HepG2 (cell line): ENCODE measurements around the gene C3orf38. TPM values are rescaled to one million over a fixed set of nuclear protein-coding genes. Genes with fewer than 3 reads are reported as not detected.

Source experiments
- ATAC-seq: fragments of 200-7000 bp; cut with Tn5 transposase; 3 replicates; pipeline ENCODE4 v1.9.1; 2020; ENCODE audit warnings: mild to moderate bottlenecking, moderate library complexity
- BruUV-seq: library from RNA; stranded (reverse); fragments of 400-500 nt; replicated peaks from 2 replicates; lab custom pipeline; 2021; lab: Mats Ljungman, UMichigan
- CTCF ChIA-PET: fragments of 300-600 bp; formaldehyde crosslinking; extraction: SDS; loops from one replicate; lab custom pipeline; 2021; ENCODE audit warnings: low total read pairs, inconsistent platforms, low intra/inter-chr PET ratio; lab: Yijun Ruan, JAX
- POLR2A ChIA-PET: fragments of 350-600 bp; sonication (Branson Sonifier 250); formaldehyde crosslinking; loops from one replicate; lab custom pipeline; 2020; ENCODE audit warnings: antibody characterized with exemption, inconsistent platforms; lab: Yijun Ruan, JAX
- DNase-seq: peaks from one replicate; pipeline ENCODE4 v3.0.0-alpha.2; 2015; ENCODE audit warnings: low spot score
- FAIRE-seq: peaks from 3 replicates; lab custom pipeline; 2011; peaks lifted over from hg19 to GRCh38; lab: Jason Lieb, UNC
- H2AFZ ChIP-seq: one replicate; pipeline ENCODE4 v1.6.1; 2011; ENCODE audit warnings: low read length, inconsistent platforms
- H3K27ac ChIP-seq: fragments of 300-600 bp; 3 replicates; pipeline ENCODE4 v1.8.0; 2011; ENCODE audit warnings: mixed run types, mild to moderate bottlenecking, mixed read lengths, low read length, inconsistent platforms; ENCODE audit not compliant: insufficient read depth; ENCODE audit errors: extremely low read length
- H3K27me3 ChIP-seq, 2 experiments: fragments of 200-600 bp in 1 of 2; 2 replicates in 1 of 2; 3 replicates in 1 of 2; pipeline versions ENCODE4 v1.6.0 to v1.8.0; 2011; ENCODE audit warnings: low read length in 2 of 2, mild to moderate bottlenecking in 2 of 2, moderate library complexity in 2 of 2, inconsistent platforms in 1 of 2; ENCODE audit not compliant: insufficient read depth in 2 of 2, control insufficient read depth in 1 of 2
- H3K36me3 ChIP-seq, 2 experiments: fragments of 200-600 bp in 1 of 2; replicated peaks in 1 of 2; 2 replicates in 1 of 2; 3 replicates in 1 of 2; pipeline versions ENCODE4 v1.5.1 to v1.8.0; 2011; ENCODE audit warnings: low read length in 2 of 2, inconsistent platforms in 1 of 2; ENCODE audit not compliant: insufficient read depth in 2 of 2, control insufficient read depth in 1 of 2
- H3K4me1 ChIP-seq: 2 replicates; pipeline ENCODE4 v1.5.1; 2012; ENCODE audit warnings: low read length, inconsistent platforms; ENCODE audit not compliant: insufficient read depth
- H3K4me2 ChIP-seq: 2 replicates; pipeline ENCODE4 v1.6.0; 2011; ENCODE audit warnings: low read depth, low read length, inconsistent platforms
- H3K4me3 ChIP-seq, 3 experiments: fragments of 200-600 bp in 1 of 3; sonication (generic), shearing (Covaris generic) in 1 of 3; replicated peaks in 1 of 3; 2 replicates each; pipeline ENCODE4 v1.5.1; 2011 to 2016; ENCODE audit warnings: low read length in 3 of 3, inconsistent platforms in 2 of 3, low read depth in 2 of 3, mild to moderate bottlenecking in 2 of 3, control low read depth in 1 of 3, mixed read lengths in 1 of 3; ENCODE audit not compliant: insufficient read depth in 1 of 3
- H3K79me2 ChIP-seq: one replicate; pipeline ENCODE4 v1.6.1; 2011; ENCODE audit warnings: low read length, inconsistent platforms; ENCODE audit not compliant: insufficient read depth
- H3K9ac ChIP-seq: 2 replicates; pipeline ENCODE4 v1.6.0; 2011; ENCODE audit warnings: mild to moderate bottlenecking, low read depth, low read length, inconsistent platforms; ENCODE audit not compliant: insufficient read depth
- H3K9me3 ChIP-seq: 2 replicates; pipeline ENCODE4 v1.5.1; 2012; ENCODE audit warnings: mild to moderate bottlenecking, low read length
- H4K20me1 ChIP-seq: 2 replicates; pipeline ENCODE4 v1.6.0; 2011; ENCODE audit warnings: inconsistent platforms, mild to moderate bottlenecking, low read length, moderate library complexity; ENCODE audit not compliant: insufficient read depth
- AGO2 ChIP-seq: fragments of 200-400 bp; formaldehyde crosslinking; optimal IDR thresholded peaks from 2 replicates; pipeline ENCODE3; 2017; ENCODE audit warnings: mild to moderate bottlenecking, low read depth, low read length, moderate library complexity
- BRD4 ChIP-seq: sonication (generic); formaldehyde crosslinking; IDR thresholded peaks from 2 replicates; pipeline ENCODE4 v1.4.0; 2020; ENCODE audit warnings: missing genetic modification reagents
- CTCF ChIP-seq: sonication (generic); formaldehyde crosslinking; IDR thresholded peaks from 2 replicates; pipeline ENCODE4 v1.5.0; 2020; ENCODE audit warnings: mild to moderate bottlenecking, missing genetic modification reagents, moderate library complexity
- FOSL2 ChIP-seq: sonication (generic); formaldehyde crosslinking; IDR thresholded peaks from 2 replicates; pipeline ENCODE4 v1.4.0; 2020; ENCODE audit warnings: missing genetic modification reagents
- FOXO1 ChIP-seq: sonication (generic); formaldehyde crosslinking; IDR thresholded peaks from 2 replicates; pipeline ENCODE4 v1.4.0; 2020; ENCODE audit warnings: missing genetic modification reagents
- HOXA5 ChIP-seq: sonication (generic); formaldehyde crosslinking; IDR thresholded peaks from 2 replicates; pipeline ENCODE4 v1.4.0; 2020; ENCODE audit warnings: missing genetic modification reagents
- POLR2G ChIP-seq: fragments of 200-400 bp; formaldehyde crosslinking; IDR thresholded peaks from 2 replicates; pipeline ENCODE4 v1.6.1; 2018; ENCODE audit warnings: mild to moderate bottlenecking, low read depth, low read length, moderate library complexity
- RAD21 ChIP-seq: fragments of 450-650 bp; formaldehyde crosslinking; IDR thresholded peaks from 2 replicates; pipeline ENCODE4 v1.5.0; 2020; ENCODE audit warnings: mild to moderate bottlenecking
- SIX1 ChIP-seq: sonication (generic); formaldehyde crosslinking; IDR thresholded peaks from 2 replicates; pipeline ENCODE4 v1.4.0; 2020; ENCODE audit warnings: missing genetic modification reagents, borderline replicate concordance
- SMC3 ChIP-seq: IDR thresholded peaks from 2 replicates; pipeline ENCODE4 v1.6.1; 2011; ENCODE audit warnings: low read length, improper control_type of control experiment
- SNRNP70 ChIP-seq: fragments of 200-400 bp; formaldehyde crosslinking; IDR thresholded peaks from 2 replicates; pipeline ENCODE4 v1.6.1; 2017; ENCODE audit warnings: mild to moderate bottlenecking, low read depth, low read length, moderate library complexity
- STAG1 ChIP-seq: sonication (generic); formaldehyde crosslinking; IDR thresholded peaks from 2 replicates; pipeline ENCODE4 v1.4.0; 2020; ENCODE audit warnings: missing genetic modification reagents
- TBX2 ChIP-seq: sonication (generic); formaldehyde crosslinking; IDR thresholded peaks from 2 replicates; pipeline ENCODE4 v1.5.0; 2020; ENCODE audit warnings: missing genetic modification reagents, mild to moderate bottlenecking, borderline replicate concordance
- TOE1 ChIP-seq: sonication (generic); formaldehyde crosslinking; IDR thresholded peaks from 2 replicates; pipeline ENCODE4 v1.4.0; 2020; ENCODE audit warnings: mild to moderate bottlenecking, missing genetic modification reagents
- ZMYM4 ChIP-seq: sonication (generic); formaldehyde crosslinking; IDR thresholded peaks from 2 replicates; pipeline ENCODE4 v1.8.1; 2023; ENCODE audit warnings: mild to moderate bottlenecking, missing genetic modification reagents
- ZNF577 ChIP-seq: sonication (generic); formaldehyde crosslinking; IDR thresholded peaks from 2 replicates; pipeline ENCODE4 v1.4.0; 2020; ENCODE audit warnings: mild to moderate bottlenecking, low read depth, missing genetic modification reagents, borderline replicate concordance
- ZNF644 ChIP-seq: IDR thresholded peaks from 2 replicates; pipeline ENCODE4 v1.6.1; 2016; ENCODE audit warnings: low read depth
- WGBS: methylation state at CpG from one replicate; pipeline ENCODE4 v1.1.6; 2017; ENCODE audit warnings: low lambda C conversion rate; 5-methylcytosine and 5-hydroxymethylcytosine counted together
- in situ Hi-C: cut with HindIII; loops from 2 replicates; pipeline ENCODE4 v1.10.0; 2017; ENCODE audit warnings: low pct_unique_long_range_greater_than_20kb; ENCODE audit not compliant: extremely low pct_ligation_motif_present
- intact Hi-C: fragments of 100-400 bp; cut with micrococcal nuclease; formaldehyde crosslinking; loops from one replicate; pipeline ENCODE4 v1.10.0; 2022; ENCODE audit not compliant: unreplicated experiment
- polyA plus RNA-seq, 8 experiments: library from polyadenylated mRNA; depleted of rRNA in 3 of 8; stranded (reverse) in 7 of 8; unstranded in 1 of 8; fragments of >200 nt; fragmentation: Illumina TruSeq in 4 of 8; extraction: Trizol in 4 of 8; gene quantifications; 2 replicates each; pipeline versions ENCODE4 v1.2.1 to v1.2.3, GENCODE V29; 2011 to 2016; ENCODE audit warnings: low read depth in 4 of 8, missing spikeins in 1 of 8, mixed read lengths in 1 of 8; ENCODE audit not compliant: insufficient read depth in 1 of 8
- total RNA-seq, 5 experiments: library from RNA; depleted of rRNA; stranded (reverse); fragments of >200 nt; fragmentation: Illumina TruSeq; extraction: Trizol; gene quantifications; 2 replicates each; pipeline ENCODE4 v1.2.3, GENCODE V29; 2016; ENCODE audit warnings: low read depth in 1 of 5
- TF ChIP-seq, protein P1 (sequence below): IDR thresholded peaks from 2 replicates; pipeline ENCODE4 v1.6.1; 2016; ENCODE audit warnings: low read depth

C3orf38 gene
- total and polyA plus RNA-seq, 2 of the 13 experiments (the other 11 are each of a cell fraction or from before 2014, with no cell fraction given) = 6.0 to 17.5 TPM

DNA sequence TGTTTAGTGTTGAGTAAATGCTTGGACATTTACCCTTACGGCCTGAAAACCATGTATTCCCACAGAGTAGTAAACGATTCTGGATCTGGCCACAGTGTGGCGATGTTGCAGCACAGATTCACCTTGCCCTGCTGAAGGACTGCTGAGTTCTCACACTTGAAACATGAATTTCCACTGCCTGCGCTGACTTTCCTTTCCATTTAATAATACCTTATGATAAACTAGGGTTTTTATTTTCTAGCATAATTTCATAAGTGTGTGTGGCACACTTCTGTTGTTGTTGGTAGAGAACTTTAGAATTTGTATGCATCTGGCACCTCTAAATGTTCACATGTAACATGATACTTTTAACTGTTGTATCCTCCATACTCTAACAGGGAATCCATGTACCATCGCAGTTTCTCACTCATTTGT is 53.9 kb downstream of the C3orf38 start:
- POLR2A ChIA-PET = no interaction called here
- ATAC-seq (peak; percentile 98), DNase-seq (peak; percentile 40), FAIRE-seq (peak; percentile 53)
- Histone ChIP-seq H3K9ac (no peak overlapping the region), H3K4me1 (no peaks in the 10 kb centered on the region), H2AFZ (no peak overlapping the region), H3K4me2 (no peak overlapping the region), H3K4me3 (no peak overlapping the region), H3K27ac (no peak overlapping the region), H4K20me1 (0 out of 2 replicates have a peak, but pooled peaks cover 2% of the 10 kb centered on the region), H3K36me3 (no peaks in the 10 kb centered on the region)
- CTCF ChIA-PET = interaction anchor here (1.2 to 1.8 kb wide), 2 partner anchors 895 to 911 kb away, joined by 4 to 7 read pairs; no protein-coding TSS in a partner anchor
- BruUV-seq = no TSS peak
- intact Hi-C loops = loop anchor here (1.0 to 10.0 kb wide), 4 partner anchors 896 to 1981 kb away; no protein-coding TSS in a partner anchor
- no peak for TF ChIP-seq BRD4 (CRISPR knock-in tag)
- TF ChIP-seq, protein P1, sequence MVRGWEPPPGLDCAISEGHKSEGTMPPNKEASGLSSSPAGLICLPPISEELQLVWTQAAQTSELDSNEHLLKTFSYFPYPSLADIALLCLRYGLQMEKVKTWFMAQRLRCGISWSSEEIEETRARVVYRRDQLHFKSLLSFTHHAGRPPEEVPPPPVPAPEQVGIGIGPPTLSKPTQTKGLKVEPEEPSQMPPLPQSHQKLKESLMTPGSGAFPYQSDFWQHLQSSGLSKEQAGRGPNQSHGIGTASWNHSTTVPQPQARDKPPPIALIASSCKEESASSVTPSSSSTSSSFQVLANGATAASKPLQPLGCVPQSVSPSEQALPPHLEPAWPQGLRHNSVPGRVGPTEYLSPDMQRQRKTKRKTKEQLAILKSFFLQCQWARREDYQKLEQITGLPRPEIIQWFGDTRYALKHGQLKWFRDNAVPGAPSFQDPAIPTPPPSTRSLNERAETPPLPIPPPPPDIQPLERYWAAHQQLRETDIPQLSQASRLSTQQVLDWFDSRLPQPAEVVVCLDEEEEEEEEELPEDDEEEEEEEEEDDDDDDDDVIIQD (CRISPR knock-in tag) = no peak
- TF ChIP-seq SMC3 = peak; percentile 76
- no peak for TF ChIP-seq AGO2
- TF ChIP-seq FOSL2 = no peak
- no peak for TF ChIP-seq TOE1 (CRISPR knock-in tag)
- TF ChIP-seq RAD21 (CRISPR knock-in tag) = peak; percentile 64
- no peak for TF ChIP-seq POLR2G
- no peak for TF ChIP-seq HOXA5 (CRISPR knock-in tag)
- no peak for TF ChIP-seq FOXO1 (CRISPR knock-in tag)
- peak; percentile 92 for TF ChIP-seq STAG1
- TF ChIP-seq SIX1 (CRISPR knock-in tag) = peak; percentile 25; the same call in 1 of the 2 replicates
- no peak for TF ChIP-seq ZNF577 (CRISPR knock-in tag)
- no peak for TF ChIP-seq SNRNP70
- no peak for TF ChIP-seq ZMYM4 (CRISPR knock-in tag)
- TF ChIP-seq TBX2 (CRISPR knock-in tag) = no peak
- no peak for TF ChIP-seq ZNF644
- peak; percentile 87 for TF ChIP-seq CTCF (CRISPR knock-in tag)
- TF ChIP-seq, all 625 proteins: peak for 5
- 2% methylated on average over 5 of the region's 5 CpGs for WGBS
- no peaks in the 10 kb centered on the region for H3K9me3 ChIP-seq
- in situ Hi-C loops = loop anchor here (5.0 to 25.0 kb wide), 2 partner anchors 909 to 1659 kb away; no protein-coding TSS in a partner anchor
- no peaks in the 10 kb centered on the region for H3K27me3 ChIP-seq
- H3K79me2 ChIP-seq = no peaks in the 10 kb centered on the region
